SK-N-MC (cell line): ENCODE measurements around the gene CDX2.

Experiments used
- EZH2 ChIP-seq: fragments of 200-600 bp; sonication (generic); IDR thresholded peaks from one replicate; pipeline ENCODE4 v1.6.1; 2017; ENCODE audit warnings: antibody characterized with exemption
- FOXP2 ChIP-seq: optimal IDR thresholded peaks from 2 replicates; pipeline ENCODE3; 2011; ENCODE audit warnings: mild to moderate bottlenecking, moderate library complexity; ENCODE audit not compliant: insufficient read depth; ENCODE audit errors: extremely low read length, control extremely low read depth
- POLR2AphosphoS5 ChIP-seq: IDR thresholded peaks from 2 replicates; pipeline ENCODE4 v1.6.1; 2012; ENCODE audit warnings: mild to moderate bottlenecking, low read depth, low read length, borderline replicate concordance

GRCh38 chr13:27991881-27992280, 22.8 kb upstream of the CDX2 start:
- TF ChIP-seq POLR2AphosphoS5 (no peak), EZH2 (no peak), FOXP2 (no peak)
